OCI-LY3 (cell line): ENCODE data around the gene EMX1.

Experiments
- CTCF ChIP-seq: fragments of 200-600, 300-600 bp; sonication (generic); IDR thresholded peaks from 2 replicates; pipeline ENCODE4 v1.5.1; 2014; ENCODE audit warnings: antibody characterized with exemption, low read length, low read depth
- EZH2phosphoT487 ChIP-seq: fragments of 200-600 bp; shearing (Covaris generic); IDR thresholded peaks from 2 replicates; pipeline ENCODE4 v1.6.1; 2018; ENCODE audit warnings: antibody characterized with exemption, mixed run types, low read depth

GRCh38 chr2:72916743-72917137 lies 579 bp upstream of the EMX1 start:
- TF ChIP-seq CTCF (no peak), EZH2phosphoT487 (no peak)
